Motor neuron (in vitro differentiated cells): Measurements from ENCODE around the gene OR6B3. TPM values are rescaled to one million over a fixed set of nuclear protein-coding genes. Genes with fewer than 3 reads are reported as not detected.
"Not testable (repeated sequence)": the region's sequence is repeated elsewhere in the genome, so short reads cannot be mapped to it uniquely, and the experiment has no call there.

Source experiments
- ATAC-seq, 8 experiments: fragments of 200-7000 bp; cut with Tn5 transposase; replicated peaks in 6 of 8; 2 replicates each; pipeline ENCODE4 v1.8.0; 2021; ENCODE audit warnings: mild to moderate bottlenecking in 8 of 8, moderate library complexity in 8 of 8
- H3K27ac ChIP-seq, 2 donors: fragments of 250-450 bp; sonication (Bioruptor Pico); 2 replicates each; pipeline ENCODE4 v1.9.0; 2021; ENCODE audit warnings: antibody characterized with exemption in 2 of 2, mild to moderate bottlenecking in 2 of 2, moderate library complexity in 1 of 2
- H3K4me1 ChIP-seq, 2 donors: fragments of 250-450 bp; sonication (Bioruptor Pico); replicated peaks in 1 of 2; 2 replicates each; pipeline ENCODE4 v1.6.1; 2021; ENCODE audit warnings: antibody characterized with exemption in 2 of 2, mild to moderate bottlenecking in 2 of 2, moderate library complexity in 1 of 2
- H3K4me3 ChIP-seq, 5 donors: fragments of 250-450 bp; sonication (Bioruptor Pico); 2 replicates each; pipeline ENCODE4 v1.9.0; 2021; ENCODE audit warnings: antibody characterized with exemption in 5 of 5, mild to moderate bottlenecking in 5 of 5, moderate library complexity in 4 of 5
- WGBS, 10 experiments: fragments of 450-650 bp; shearing (Covaris generic); methylation state at CpG; one replicate each; pipeline ENCODE4 v1.0.0; 2022; 5-methylcytosine and 5-hydroxymethylcytosine counted together
- in situ Hi-C, 9 experiments: fragments of 400-800 bp; cut with MboI; loops; one replicate each; pipeline ENCODE4 v1.15.0; 2021; ENCODE audit warnings: low sequenced_read_pairs in 9 of 9, low pct_unique_long_range_greater_than_20kb in 2 of 9; ENCODE audit not compliant: unreplicated experiment in 9 of 9
- total RNA-seq, 8 experiments: library from RNA; unstranded; fragments of 300-600 nt; gene quantifications; 2 replicates each; pipeline versions ENCODE4 v1.2.3 to v1.2.4, GENCODE V29; 2022

OR6B3 gene
- total RNA-seq, 8 experiments from 2014 or later: 0.31 to 1.4 (median 1.1) TPM; not detected in 5

DNA sequence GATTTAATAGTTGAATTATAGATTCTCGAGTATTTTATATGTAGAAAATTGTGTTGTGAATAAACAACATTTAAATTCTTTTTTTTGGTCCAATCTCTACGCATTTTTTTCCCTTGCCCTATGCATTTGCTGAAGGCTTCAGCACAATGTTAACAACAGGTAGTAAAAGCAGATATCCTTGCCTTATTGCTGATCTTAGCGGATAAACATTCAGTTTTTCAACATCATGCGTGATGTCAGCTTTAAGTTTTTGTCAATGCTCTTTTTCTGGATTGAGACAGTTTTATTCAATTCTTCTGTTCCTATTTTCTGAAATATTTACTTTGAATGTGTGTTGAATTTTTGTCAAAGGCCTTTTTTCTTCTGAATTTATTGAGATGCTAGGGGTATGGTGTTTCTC is 11.6 kb upstream of the OR6B3 start:
- WGBS, 10 experiments: 45 to 95% (median 83%) methylated on average over 2 to 4 of the region's 4 CpGs
- ATAC-seq: no peak
- Histone ChIP-seq H3K27ac (no peak overlapping the region), H3K4me3 (no peak overlapping the region), H3K4me1 (no peaks in the 10 kb centered on the region)
- in situ Hi-C loops: loop anchor here in 4 of 9 experiments (5.0 to 25.0 kb wide), 3 partner anchors 77 to 372 kb away; partner anchors contain the start of genes GPC1 (in 3 of the 4) and OTOS (in 2 of the 4)

DNA sequence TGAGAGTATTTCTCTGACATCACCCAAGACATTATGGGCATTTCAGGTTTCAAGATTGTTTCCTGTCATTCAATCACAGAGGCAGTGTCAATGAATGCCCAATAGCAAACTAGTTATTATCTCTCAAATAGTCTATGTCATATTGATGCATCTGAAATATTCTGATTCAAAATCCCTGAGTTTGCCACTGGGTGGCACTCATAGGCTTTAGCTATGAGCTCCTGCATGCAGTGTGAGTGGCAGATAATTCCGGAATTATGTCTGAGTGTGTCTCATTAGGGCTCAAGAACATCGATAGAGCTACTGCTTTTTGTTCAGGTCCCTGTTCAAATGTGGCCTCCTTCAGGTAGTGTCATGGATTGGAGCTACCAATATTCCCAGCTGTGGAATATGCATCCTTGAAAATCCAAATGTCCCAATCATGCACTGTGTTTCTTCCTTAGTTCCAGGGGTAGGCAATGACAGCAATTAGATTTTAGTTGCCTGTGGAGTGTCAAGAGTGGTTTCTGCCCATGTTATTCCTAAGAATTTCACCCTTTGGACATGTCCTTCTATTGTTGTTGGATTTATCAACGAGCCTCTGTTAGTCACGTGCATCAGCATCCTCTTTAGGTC is 7.8 kb upstream of the OR6B3 start:
- Histone ChIP-seq H3K27ac (no peak overlapping the region), H3K4me3 (no peak overlapping the region), H3K4me1 (no peaks in the 10 kb centered on the region)
- WGBS, 10 experiments: 0 to 100% (median 39%) methylated on average over 1 to 4 of the region's 4 CpGs; no CpG with 5 or more reads in 1 of the 10 experiments
- in situ Hi-C loops: loop anchor here in 4 of 9 experiments (5.0 to 25.0 kb wide), 3 partner anchors 81 to 376 kb away; partner anchors contain the start of genes GPC1 (in 3 of the 4) and OTOS (in 2 of the 4)
- peak; percentile 53 to 97 (median 82) for ATAC-seq

DNA sequence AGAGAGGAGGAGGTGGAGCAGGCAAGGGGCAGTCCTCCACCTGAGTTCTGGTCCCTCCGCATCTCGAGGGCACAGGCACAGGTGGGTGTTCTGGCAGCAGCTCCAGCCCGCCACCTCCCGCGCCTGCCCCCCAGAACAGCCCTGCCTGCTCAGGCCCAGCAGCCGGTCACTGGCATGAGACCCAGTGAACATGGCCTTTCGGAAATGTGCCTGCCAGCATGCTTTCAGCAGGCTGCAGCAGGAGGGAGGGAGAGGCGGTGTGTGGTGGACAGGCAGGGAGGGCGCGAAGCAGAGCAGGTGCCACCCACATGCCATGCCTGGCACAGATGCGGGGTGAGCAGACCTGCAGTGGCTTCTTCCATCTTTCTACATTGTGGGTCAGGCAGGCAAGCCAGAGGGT is 3.4 kb upstream of the OR6B3 start:
- H3K4me3 ChIP-seq: no peak overlapping the region
- ATAC-seq: no peak
- in situ Hi-C loops: loop anchor here in 4 of 9 experiments (10.0 to 25.0 kb wide), 2 partner anchors 88 to 381 kb away; partner anchors contain the start of genes GPC1 (in 3 of the 4) and OTOS (in 1 of the 4)
- 0 to 90% (median 84%) methylated on average over 1 to 10 of the region's 11 CpGs; no CpG with 5 or more reads in 6 of the 10 experiments for WGBS, 10 experiments
- H3K27ac ChIP-seq: no peak overlapping the region
- no peaks in the 10 kb centered on the region for H3K4me1 ChIP-seq

DNA sequence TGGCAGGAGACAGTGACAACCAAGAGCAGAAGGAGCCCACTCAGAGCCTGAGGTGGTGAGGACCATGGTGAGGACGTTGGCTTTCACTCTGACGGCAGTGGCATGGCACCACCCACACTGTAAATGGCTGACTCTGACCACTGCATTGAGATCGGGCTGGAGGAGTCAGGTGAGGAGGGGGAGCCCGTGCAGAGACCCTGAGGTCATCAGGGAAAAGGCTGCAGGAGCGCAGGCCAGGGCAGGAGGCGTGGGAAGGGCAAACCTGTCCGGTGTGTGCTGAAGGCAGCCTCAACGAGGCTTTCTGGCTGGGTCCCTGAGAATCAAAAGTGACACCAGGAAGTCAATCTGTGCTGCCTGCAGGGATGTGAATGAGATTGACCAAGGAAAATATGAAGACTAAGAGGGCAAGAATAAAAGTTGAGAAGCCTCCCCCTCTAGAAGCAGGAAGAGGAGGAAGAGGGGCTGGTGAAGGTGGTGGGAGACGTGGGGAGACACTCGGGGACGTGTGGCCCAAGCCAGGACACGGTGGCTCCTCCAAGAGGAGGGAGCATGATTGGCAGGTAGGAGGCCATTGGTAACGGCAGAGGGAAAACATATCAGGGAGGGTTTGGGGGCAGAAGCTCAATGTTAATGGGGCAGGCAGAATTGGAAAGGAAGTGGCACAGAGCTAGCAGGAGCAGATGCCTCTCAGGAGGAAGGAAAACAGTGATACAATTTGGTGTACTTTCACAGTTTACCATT is 2.0 kb upstream of the OR6B3 start:
- no peak for ATAC-seq
- Histone ChIP-seq H3K4me3 (no peak overlapping the region), H3K27ac (no peak overlapping the region), H3K4me1 (no peaks in the 10 kb centered on the region)
- 0 to 74% (median 39%) methylated on average over 1 to 6 of the region's 13 CpGs; no CpG with 5 or more reads in 6 of the 10 experiments for WGBS, 10 experiments
- in situ Hi-C loops: loop anchor here in 4 of 9 experiments (10.0 to 25.0 kb wide), 2 partner anchors 89 to 382 kb away; partner anchors contain the start of genes GPC1 (in 3 of the 4) and OTOS (in 1 of the 4)

DNA sequence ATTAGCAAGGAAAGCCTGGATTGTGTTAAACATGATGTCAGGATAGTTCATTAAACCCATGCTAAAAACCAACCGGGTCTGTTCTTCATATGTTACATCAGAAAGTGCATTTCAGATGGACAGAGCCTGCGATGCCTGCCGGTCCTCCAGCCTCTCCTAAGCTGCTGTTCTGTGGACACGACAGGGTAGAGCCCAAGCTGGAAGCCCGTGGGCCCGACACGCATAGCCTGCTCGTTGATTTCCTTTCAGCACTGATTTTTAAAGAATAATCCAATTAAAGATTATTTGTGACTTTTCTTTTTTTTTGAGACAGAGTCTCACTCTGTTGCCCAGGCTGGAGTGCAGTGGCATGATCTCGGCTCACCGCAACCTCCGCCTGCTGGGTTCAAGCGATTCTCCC is 797 bp downstream of the OR6B3 start:
- 0 to 87% (median 70%) methylated on average over 2 to 10 of the region's 12 CpGs for WGBS, 10 experiments

DNA sequence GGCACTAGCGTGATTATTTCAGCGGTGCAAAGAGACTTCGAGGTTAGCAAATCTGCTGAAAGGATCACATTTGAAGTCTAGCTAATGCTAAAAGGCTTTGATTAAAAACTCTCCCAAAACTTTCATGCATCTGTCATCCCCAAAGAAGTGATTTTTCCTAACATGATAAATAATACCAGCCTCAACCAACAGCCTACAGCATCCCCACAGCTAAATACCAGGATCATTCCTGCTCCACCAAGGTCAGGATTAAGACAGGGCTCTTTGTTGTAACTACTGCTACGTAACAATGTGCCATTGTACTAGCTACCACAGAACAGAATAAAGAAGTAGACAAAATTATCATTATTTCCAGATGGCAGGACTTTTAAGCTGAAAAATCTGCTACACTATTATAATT is 1.6 kb downstream of the OR6B3 start:
- peak in 1 of 8 experiments; percentile 48 for ATAC-seq
- Histone ChIP-seq H3K4me3 (no peak overlapping the region), H3K4me1 (no peaks in the 10 kb centered on the region), H3K27ac (no peak overlapping the region)
- in situ Hi-C loops: loop anchor here in 4 of 9 experiments (10.0 to 25.0 kb wide), 2 partner anchors 93 to 386 kb away; partner anchors contain the start of genes GPC1 (in 3 of the 4) and OTOS (in 1 of the 4)
- 0 to 93% (median 40%) methylated on average over 1 to 4 of the region's 4 CpGs; no CpG with 5 or more reads in 1 of the 10 experiments for WGBS, 10 experiments

More for the DNA sequence above, 797 bp downstream of the OR6B3 start:
- Histone ChIP-seq H3K4me1 (no peaks in the 10 kb centered on the region), H3K4me3 (no peak overlapping the region), H3K27ac (no peak overlapping the region)
- in situ Hi-C loops: loop anchor here in 4 of 9 experiments (10.0 to 25.0 kb wide), 2 partner anchors 92 to 385 kb away; partner anchors contain the start of genes GPC1 (in 3 of the 4) and OTOS (in 1 of the 4)
- no peak for ATAC-seq

DNA sequence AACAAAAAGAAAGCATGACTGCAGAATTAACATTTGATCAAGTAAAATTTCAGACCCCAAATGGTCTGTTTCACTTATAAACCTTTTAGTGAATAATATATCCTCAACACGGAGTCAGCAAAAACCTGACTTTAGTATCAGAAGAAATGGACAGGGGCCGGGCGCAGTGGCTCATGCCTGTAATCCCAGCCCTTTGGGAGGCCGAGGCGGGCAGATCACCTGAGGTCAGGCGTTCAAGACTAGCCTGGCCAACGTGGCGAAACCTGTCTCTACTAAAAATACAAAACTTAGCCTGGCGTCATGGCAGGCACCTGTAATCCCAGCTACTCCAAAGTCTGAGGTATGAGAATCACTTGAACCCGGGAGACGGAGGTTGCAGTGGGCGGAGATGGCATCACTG is 3.0 kb downstream of the OR6B3 start:
- Histone ChIP-seq H3K4me1 (no peaks in the 10 kb centered on the region), H3K4me3 (no peak overlapping the region), H3K27ac (no peak overlapping the region)
- no peak for ATAC-seq
- WGBS, 10 experiments: 50 to 90% (median 74%) methylated on average over 3 to 12 of the region's 12 CpGs
- in situ Hi-C loops: loop anchor here in 4 of 9 experiments (10.0 to 25.0 kb wide), 2 partner anchors 95 to 387 kb away; partner anchors contain the start of genes GPC1 (in 3 of the 4) and OTOS (in 1 of the 4)

DNA sequence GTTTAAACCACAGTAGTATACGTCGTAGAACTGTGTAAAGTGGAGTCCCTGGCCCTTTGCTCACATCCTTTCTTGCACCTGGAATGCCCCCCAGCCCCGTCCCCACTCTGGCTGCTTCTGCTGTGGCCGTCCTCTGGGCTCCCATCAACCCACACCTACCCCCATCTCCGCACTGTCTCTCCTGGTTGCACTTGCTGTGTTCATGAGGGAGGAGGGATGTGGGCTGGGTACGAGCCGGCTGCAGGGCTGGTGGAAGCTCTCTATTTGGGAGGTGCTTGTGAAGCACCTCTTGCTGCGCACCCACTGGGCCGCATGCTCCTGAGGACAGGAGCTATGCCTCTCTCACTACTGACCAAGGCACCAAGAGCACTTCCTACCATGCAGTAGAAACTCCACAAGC is 5.1 kb downstream of the OR6B3 start:
- no peaks in the 10 kb centered on the region for H3K4me1 ChIP-seq
- no peak overlapping the region for H3K27ac ChIP-seq
- no peak overlapping the region for H3K4me3 ChIP-seq
- WGBS, 10 experiments: 20 to 100% (median 60%) methylated on average over 2 to 8 of the region's 9 CpGs; no CpG with 5 or more reads in 5 of the 10 experiments
- in situ Hi-C loops: no loop called here
- ATAC-seq: no peak

DNA sequence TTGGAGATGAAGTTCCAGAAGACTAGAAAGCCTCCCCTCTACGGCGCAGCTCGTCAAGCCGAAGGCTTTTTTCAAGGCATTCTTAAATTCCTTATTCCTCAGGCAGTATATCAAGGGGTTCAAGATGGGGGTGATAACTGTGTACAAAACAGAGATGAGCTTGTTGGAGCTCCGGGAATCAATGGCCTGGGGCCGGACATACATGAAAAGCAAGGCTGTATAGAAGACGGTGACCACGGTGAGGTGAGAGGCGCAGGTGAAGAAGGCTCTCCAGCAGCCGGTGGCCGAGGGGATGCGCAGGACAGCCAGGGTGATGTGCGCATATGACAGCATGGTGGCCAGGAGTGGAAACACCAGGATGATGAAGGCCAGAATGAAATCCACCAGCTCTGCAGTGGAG is 8.2 kb downstream of the OR6B3 start:
- in situ Hi-C loops: no loop called here
- no peak overlapping the region for H3K4me3 ChIP-seq
- H3K27ac ChIP-seq: no peak overlapping the region
- 40 to 100% (median 89%) methylated on average over 1 to 6 of the region's 13 CpGs; no CpG with 5 or more reads in 3 of the 10 experiments for WGBS, 10 experiments
- no peaks in the 10 kb centered on the region for H3K4me1 ChIP-seq
- ATAC-seq: no peak

DNA sequence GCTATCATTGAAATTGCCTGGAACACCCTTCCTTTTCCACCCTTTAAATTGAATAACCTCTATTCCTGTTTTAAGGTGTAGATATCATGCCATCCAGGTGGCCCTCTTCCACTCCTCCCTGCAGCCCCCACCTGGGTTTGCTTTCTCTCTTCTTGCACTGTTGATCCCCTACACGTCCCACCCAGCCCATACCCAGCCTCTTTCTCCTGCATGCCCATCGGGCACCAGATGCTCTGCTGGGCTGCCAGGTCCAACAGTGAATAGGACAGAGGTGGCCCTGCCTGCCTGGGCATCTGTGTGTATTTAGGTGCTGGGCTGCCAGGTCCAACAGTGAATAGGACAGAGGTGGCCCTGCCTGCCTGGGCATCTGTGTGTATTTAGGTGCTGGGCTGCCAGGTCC is 9.2 kb downstream of the OR6B3 start:
- no CpG with 5 or more reads among the region's 2 CpGs for WGBS, 10 experiments
- in situ Hi-C loops, H3K27ac ChIP-seq, H3K4me1 ChIP-seq, ATAC-seq, H3K4me3 ChIP-seq: not testable (repeated sequence)

DNA sequence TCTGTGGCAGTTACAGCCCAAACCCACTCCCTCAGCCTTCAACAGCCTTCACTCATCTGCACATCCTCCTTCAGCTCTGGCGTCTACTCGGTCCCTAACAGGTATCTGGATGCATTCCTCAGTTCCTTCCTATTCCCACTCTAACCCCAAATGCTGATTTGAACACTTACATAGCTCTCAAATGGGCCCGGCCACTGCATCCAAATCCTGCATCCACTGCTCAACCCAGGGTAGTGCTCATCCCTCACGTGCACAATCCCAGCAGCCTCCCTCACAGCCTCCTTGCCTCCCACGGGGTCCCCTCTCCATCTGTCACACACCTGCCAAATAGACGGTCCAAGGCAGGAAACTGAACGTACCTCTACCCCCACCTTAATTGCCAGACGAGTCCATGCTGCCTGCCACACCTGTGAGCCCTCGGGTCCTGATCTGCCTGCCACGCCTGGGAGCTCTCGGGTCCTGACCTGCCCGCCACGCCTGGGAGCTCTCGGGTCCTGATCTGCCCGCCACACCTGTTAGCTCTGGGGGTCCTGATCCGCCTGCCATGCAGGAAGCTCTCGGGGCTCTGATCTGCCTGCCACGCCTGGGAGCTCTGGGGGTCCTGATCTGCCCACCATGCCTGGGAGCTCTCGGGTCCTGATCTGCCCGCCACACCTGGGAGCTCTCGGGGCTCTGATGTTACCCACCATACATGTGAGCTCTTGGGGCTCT is 9.9 kb downstream of the OR6B3 start:
- no peak for ATAC-seq
- 20 to 77% (median 72%) methylated on average over 1 to 7 of the region's 21 CpGs; no CpG with 5 or more reads in 4 of the 10 experiments for WGBS, 10 experiments
- Histone ChIP-seq H3K4me1 (no peaks in the 10 kb centered on the region), H3K27ac (no peak overlapping the region), H3K4me3 (no peak overlapping the region)
- in situ Hi-C loops: no loop called here

DNA sequence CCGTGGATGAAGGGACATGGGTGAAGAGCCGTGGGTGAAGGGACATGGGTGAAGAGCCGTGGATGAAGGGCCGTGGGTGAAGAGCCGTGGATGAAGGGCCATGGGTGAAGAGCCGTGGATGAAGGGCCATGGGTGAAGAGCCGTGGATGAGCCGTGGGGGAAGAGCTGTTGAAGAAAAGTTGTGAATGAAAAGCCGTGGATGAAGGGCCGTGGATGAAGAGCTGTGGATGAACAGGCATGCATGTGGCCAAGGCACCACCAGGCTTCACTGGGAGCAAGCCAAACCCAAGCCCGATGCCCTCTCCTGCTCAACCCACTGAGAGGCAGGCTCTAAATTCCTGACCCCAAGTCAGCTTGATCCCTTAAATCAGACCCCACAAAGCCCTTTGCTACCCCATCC is 10.6 kb downstream of the OR6B3 start:
- WGBS, 10 experiments: 0 to 73% (median 34%) methylated on average over 1 to 3 of the region's 11 CpGs; no CpG with 5 or more reads in 6 of the 10 experiments
- Histone ChIP-seq H3K4me1 (no peaks in the 10 kb centered on the region), H3K4me3 (no peak overlapping the region), H3K27ac (no peak overlapping the region)
- no peak for ATAC-seq
- in situ Hi-C loops: no loop called here
